Tibial nerve (tissue), 4 donors: Measurements from ENCODE around the gene BMP5. TPM values are rescaled to one million over a fixed set of nuclear protein-coding genes. Genes with fewer than 3 reads are reported as not detected.

ENCODE experiments used
- DNase-seq, 2 donors: peaks; one replicate each; pipeline ENCODE4 v3.0.0-alpha.2; 2019; ENCODE audit warnings: low spot score in 2 of 2
- H3K27ac ChIP-seq, 4 donors: fragments of 200-600 bp; sonication (generic) in 3 of 4; one replicate each; pipeline ENCODE4 v1.5.1; 2017 to 2019; ENCODE audit warnings: mild to moderate bottlenecking in 1 of 4
- H3K27me3 ChIP-seq, 2 donors: fragments of 200-600 bp; sonication (generic) in 1 of 2; one replicate each; pipeline versions ENCODE4 v1.5.1 to v1.6.0; 2017 to 2019
- H3K36me3 ChIP-seq, 3 donors: fragments of 200-600 bp; sonication (generic); one replicate each; pipeline ENCODE4 v1.5.1; 2018 to 2019
- H3K4me1 ChIP-seq, 4 donors: fragments of 200-600 bp; sonication (generic) in 3 of 4; one replicate each; pipeline ENCODE4 v1.5.1; 2017 to 2019
- H3K4me3 ChIP-seq, 4 donors: fragments of 200-600 bp; sonication (generic) in 3 of 4; one replicate each; pipeline ENCODE4 v1.5.1; 2017 to 2019; ENCODE audit warnings: mild to moderate bottlenecking in 1 of 4, moderate library complexity in 1 of 4
- H3K9me3 ChIP-seq, 4 donors: fragments of 200-600 bp; sonication (generic) in 3 of 4; one replicate each; pipeline ENCODE4 v1.5.1; 2017 to 2019
- CTCF ChIP-seq, 5 experiments: fragments of 200-600 bp in 3 of 5; fragments of 450-650 bp in 2 of 5; sonication (generic) in 3 of 5; IDR thresholded peaks; one replicate each; pipeline ENCODE4 v1.5.1; 2016 to 2019; ENCODE audit warnings: antibody characterized with exemption in 5 of 5, mild to moderate bottlenecking in 3 of 5, moderate library complexity in 2 of 5
- EP300 ChIP-seq, 2 donors: sonication (generic); formaldehyde crosslinking; IDR thresholded peaks; one replicate each; pipeline ENCODE4 v1.6.1; 2017; ENCODE audit warnings: antibody characterized with exemption in 2 of 2, mild to moderate bottlenecking in 1 of 2
- POLR2A ChIP-seq, 2 donors: fragments of 450-650 bp; IDR thresholded peaks; one replicate each; pipeline ENCODE4 v1.6.1; 2017; ENCODE audit warnings: antibody characterized with exemption in 2 of 2, mild to moderate bottlenecking in 2 of 2, moderate library complexity in 2 of 2
- WGBS, 2 donors: methylation state at CpG; one replicate each; pipeline ENCODE4 v1.1.5; 2018; 5-methylcytosine and 5-hydroxymethylcytosine counted together
- total RNA-seq, 4 donors: library from RNA; depleted of rRNA; stranded (reverse); fragments of >200 nt; gene quantifications; one replicate each; pipeline ENCODE4 v1.1.0, GENCODE V29; 2016

The BMP5 gene
- total RNA-seq, 4 donors from 2014 or later: 0.44 to 1.5 (median 1.1) TPM

GRCh38 chr6:55898342-55898741 lies 23.0 kb upstream of the BMP5 start:
- DNase-seq: no peak
- Histone ChIP-seq H3K9me3 (no peaks in the 10 kb centered on the region), H3K36me3 (no peaks in the 10 kb centered on the region), H3K4me3 (no peak overlapping the region), H3K27me3 (no peaks in the 10 kb centered on the region), H3K27ac (no peak overlapping the region), H3K4me1 (no peaks in the 10 kb centered on the region)
- TF ChIP-seq CTCF (IDR thresholded peaks at IDR 0.05) (no peak), EP300 (IDR thresholded peaks at IDR 0.05) (no peak), POLR2A (IDR thresholded peaks at IDR 0.05) (no peak)
- 63 to 75% methylated on average over 3 of the region's 3 CpGs for WGBS, 2 donors

GRCh38 chr6:55897346-55897745 lies 22.0 kb upstream of the BMP5 start:
- 58 to 62% methylated on average over 2 of the region's 2 CpGs for WGBS, 2 donors
- Histone ChIP-seq H3K27me3 (no peaks in the 10 kb centered on the region), H3K4me3 (no peak overlapping the region), H3K9me3 (no peaks in the 10 kb centered on the region), H3K36me3 (no peaks in the 10 kb centered on the region), H3K27ac (no peak overlapping the region), H3K4me1 (no peaks in the 10 kb centered on the region)
- TF ChIP-seq EP300 (IDR thresholded peaks at IDR 0.05) (no peak), CTCF (IDR thresholded peaks at IDR 0.05) (no peak), POLR2A (IDR thresholded peaks at IDR 0.05) (no peak)
- DNase-seq: no peak

- Histone ChIP-seq H3K36me3 (no peaks in the 10 kb centered on the region), H3K27ac (no peak overlapping the region), H3K27me3 (no peaks in the 10 kb centered on the region), H3K4me3 (no peak overlapping the region), H3K9me3 (no peaks in the 10 kb centered on the region), H3K4me1 (no peaks in the 10 kb centered on the region)
- no peak for DNase-seq
- no peak for TF ChIP-seq EP300 (IDR thresholded peaks at IDR 0.05)
- TF ChIP-seq POLR2A (IDR thresholded peaks at IDR 0.05): no peak
- no peak for TF ChIP-seq CTCF (IDR thresholded peaks at IDR 0.05)
- WGBS, 2 donors: 83 to 86% methylated on average over 5 of the region's 5 CpGs
These were observed 20.8 kb upstream of the BMP5 start for GRCh38 chr6:55895972-55896730.

GRCh38 chr6:55892749-55893357 lies 17.5 kb upstream of the BMP5 start:
- Histone ChIP-seq H3K4me1 (no peaks in the 10 kb centered on the region), H3K36me3 (no peaks in the 10 kb centered on the region), H3K27ac (no peak overlapping the region), H3K9me3 (no peaks in the 10 kb centered on the region), H3K27me3 (no peaks in the 10 kb centered on the region), H3K4me3 (no peak overlapping the region)
- no peak for TF ChIP-seq POLR2A (IDR thresholded peaks at IDR 0.05)
- TF ChIP-seq EP300 (IDR thresholded peaks at IDR 0.05): no peak
- TF ChIP-seq CTCF (IDR thresholded peaks at IDR 0.05): no peak
- 78 to 84% methylated on average over 4 of the region's 4 CpGs for WGBS, 2 donors
- DNase-seq: no peak

GRCh38 chr6:55888917-55889316 lies 13.5 kb upstream of the BMP5 start:
- Histone ChIP-seq H3K9me3 (no peaks in the 10 kb centered on the region), H3K4me3 (no peak overlapping the region), H3K36me3 (no peaks in the 10 kb centered on the region), H3K27me3 (no peaks in the 10 kb centered on the region), H3K27ac (no peak overlapping the region), H3K4me1 (peaks cover 0 to 6% (median 0%) of the 10 kb centered on the region in 4 donors)
- DNase-seq: no peak
- WGBS, 2 donors: 94% methylated on average over 6 of the region's 6 CpGs
- TF ChIP-seq POLR2A (IDR thresholded peaks at IDR 0.05) (no peak), CTCF (IDR thresholded peaks at IDR 0.05) (no peak), EP300 (IDR thresholded peaks at IDR 0.05) (no peak)
